ENCODE data around the gene ABHD1.

DNA sequence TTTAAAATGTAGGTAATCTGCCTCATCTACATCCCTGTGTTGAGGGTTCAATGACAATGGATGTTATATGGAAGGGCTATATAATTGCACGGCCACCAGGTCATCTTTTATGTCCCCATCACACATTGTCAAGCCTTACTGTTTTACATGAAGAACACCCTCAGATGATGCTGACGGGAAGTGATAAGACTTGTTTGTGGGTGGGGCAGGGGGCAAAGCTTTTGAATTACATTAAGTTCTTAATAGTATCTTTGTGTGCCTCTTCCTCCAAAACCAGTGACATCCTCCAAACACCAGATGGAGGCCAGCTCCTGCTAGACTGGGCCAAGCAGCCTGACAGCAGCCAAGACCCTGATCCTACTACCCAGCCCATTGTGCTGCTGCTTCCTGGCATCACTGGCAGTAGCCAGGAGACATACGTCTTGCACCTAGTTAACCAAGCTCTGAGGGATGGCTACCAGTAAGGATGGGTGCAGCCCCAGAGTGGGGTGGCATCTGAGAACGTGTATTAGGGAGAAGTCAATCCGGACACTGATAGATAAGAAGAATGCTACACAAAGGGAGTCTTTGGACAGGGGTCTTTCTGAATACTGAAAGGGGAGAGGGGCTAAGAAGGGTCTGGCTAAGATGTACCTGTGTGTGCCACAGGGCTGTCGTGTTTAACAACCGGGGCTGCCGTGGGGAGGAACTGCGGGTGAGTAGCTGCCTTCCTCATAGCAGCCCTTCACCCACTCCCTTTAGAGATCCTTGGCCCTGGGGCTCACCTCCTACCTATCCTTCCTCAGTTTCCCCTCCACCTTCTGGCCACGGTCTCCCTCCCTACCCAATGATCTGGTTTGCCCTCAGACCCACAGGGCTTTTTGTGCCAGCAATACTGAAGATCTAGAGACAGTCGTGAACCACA, 5.3 kb downstream of the ABHD1 start:
- TF ChIP-seq, protein P1, sequence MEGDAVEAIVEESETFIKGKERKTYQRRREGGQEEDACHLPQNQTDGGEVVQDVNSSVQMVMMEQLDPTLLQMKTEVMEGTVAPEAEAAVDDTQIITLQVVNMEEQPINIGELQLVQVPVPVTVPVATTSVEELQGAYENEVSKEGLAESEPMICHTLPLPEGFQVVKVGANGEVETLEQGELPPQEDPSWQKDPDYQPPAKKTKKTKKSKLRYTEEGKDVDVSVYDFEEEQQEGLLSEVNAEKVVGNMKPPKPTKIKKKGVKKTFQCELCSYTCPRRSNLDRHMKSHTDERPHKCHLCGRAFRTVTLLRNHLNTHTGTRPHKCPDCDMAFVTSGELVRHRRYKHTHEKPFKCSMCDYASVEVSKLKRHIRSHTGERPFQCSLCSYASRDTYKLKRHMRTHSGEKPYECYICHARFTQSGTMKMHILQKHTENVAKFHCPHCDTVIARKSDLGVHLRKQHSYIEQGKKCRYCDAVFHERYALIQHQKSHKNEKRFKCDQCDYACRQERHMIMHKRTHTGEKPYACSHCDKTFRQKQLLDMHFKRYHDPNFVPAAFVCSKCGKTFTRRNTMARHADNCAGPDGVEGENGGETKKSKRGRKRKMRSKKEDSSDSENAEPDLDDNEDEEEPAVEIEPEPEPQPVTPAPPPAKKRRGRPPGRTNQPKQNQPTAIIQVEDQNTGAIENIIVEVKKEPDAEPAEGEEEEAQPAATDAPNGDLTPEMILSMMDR (IDR thresholded peaks at IDR 0.05), result no peak
- no peak for TF ChIP-seq ZFX (IDR thresholded peaks at IDR 0.05; ENCODE audit: borderline replicate concordance)

All from 22Rv1 (cell line).